ENCODE data around the gene SH3GL1. TPM values are rescaled to one million over a fixed set of nuclear protein-coding genes. Genes with fewer than 3 reads are reported as not detected.

Gene SH3GL1
- total and polyA plus RNA-seq, 9 of the 15 experiments (the other 6 are each of a cell fraction or from before 2014, with no cell fraction given) = 1.7 to 75.3 (median 25.7) TPM

- TF ChIP-seq E2F1 (CRISPR knock-in tag; IDR thresholded peaks at IDR 0.05) (0 out of 2 replicates have a peak, but pooled peaks have one; percentile 43), RBBP5 (IDR thresholded peaks at IDR 0.05; ENCODE audit: borderline replicate concordance, insufficient read depth, low read length, poor library complexity, severe bottlenecking) (no peak), ZNF134 (CRISPR knock-in tag; conservative IDR thresholded peaks at IDR 0.05) (no peak), GABPB1 (CRISPR knock-in tag; IDR thresholded peaks at IDR 0.05) (peak; percentile 3; the same call in 1 of the 2 replicates), ZBTB43 (CRISPR knock-in tag; IDR thresholded peaks at IDR 0.05) (no peak)
These were observed 26.5 kb downstream of the SH3GL1 start (continued) for GRCh38 chr19:4373601-4374497.

- no TSS peak for BruUV-seq (replicated peaks)
- Histone ChIP-seq H3K36me3 (ENCODE audit: control insufficient read depth, insufficient read depth, low read length) (peaks cover 50% of the 10 kb centered on the region; the same call in 2 of the 3 replicates), H3K9me1 (ENCODE audit: control insufficient read depth, insufficient read depth, low read length) (no peaks in the 10 kb centered on the region), H3K27ac (ENCODE audit: extremely low read depth, low read depth, low read length) (peak overlapping the region; percentile 99; the same call in 2 of the 3 replicates), H3K4me2 (ENCODE audit: insufficient read depth, low read length) (no peak overlapping the region), H3K9me3 (replicated peaks; ENCODE audit: control insufficient read depth, insufficient read depth, low read depth, low read length) (no peaks in the 10 kb centered on the region), H3K4me3 (no peak overlapping the region), H2AFZ (ENCODE audit: low read depth, low read length) (no peak overlapping the region), H3K9ac (ENCODE audit: insufficient read depth in 1 of 2, low read depth in 2 of 2, low read length in 2 of 2) (peak overlapping the region; percentile 93 to 94; a peak in 3 of 4 replicates), H3K27me3 (ENCODE audit: control insufficient read depth in 2 of 2, insufficient read depth in 2 of 2, low read length in 2 of 2) (no peaks in the 10 kb centered on the region), H3K79me2 (ENCODE audit: control insufficient read depth, insufficient read depth, low read length) (peaks cover 93% of the 10 kb centered on the region), H4K20me1 (replicated peaks; ENCODE audit: control insufficient read depth, insufficient read depth, low read length) (peaks cover 8% of the 10 kb centered on the region), H3K4me1 (replicated peaks in 1 of 2; ENCODE audit: control insufficient read depth in 2 of 2, insufficient read depth in 2 of 2, low read length in 2 of 2) (peaks cover 82 to 99% of the 10 kb centered on the region in 2 experiments)
- 100% methylated on average over 1 of the region's 8 CpGs for WGBS (ENCODE audit: insufficient coverage, low coverage, missing lambda C conversion rate)
- ChIA-PET POLR2A (interaction anchor here (0.5 to 1.2 kb wide), 3 partner anchors 12 to 508 kb away, joined by 3 to 6 read pairs (median 4); no protein-coding TSS in a partner anchor), CTCF (ENCODE audit: low intra/inter-chr PET ratio) (no interaction called here)
- DNase-seq (ENCODE audit: extremely low read depth in 1 of 4, low spot score in 3 of 4) (no peak), ATAC-seq (no peak), FAIRE-seq (no peak)
- intact Hi-C loops (cut with micrococcal nuclease) = no loop called here
- in situ Hi-C loops (cut with MboI) = no loop called here
- TF ChIP-seq THAP12 (CRISPR knock-in tag; IDR thresholded peaks at IDR 0.05) (no peak), SMC3 (conservative IDR thresholded peaks at IDR 0.05; ENCODE audit: insufficient read depth, low read depth, low read length) (no peak), TFE3 (CRISPR knock-in tag; IDR thresholded peaks at IDR 0.05) (no peak), NRF1 (conservative IDR thresholded peaks at IDR 0.05 in 1 of 2, IDR thresholded peaks at IDR 0.05 in 1 of 2) (peak; percentile 36 to 37; a peak in 2 of 4 replicates)
These were observed 27.4 kb downstream of the SH3GL1 start for GRCh38 chr19:4373013-4373367.

All from K562 (cell line).